ENCODE data around the gene CRYGA.

DNA sequence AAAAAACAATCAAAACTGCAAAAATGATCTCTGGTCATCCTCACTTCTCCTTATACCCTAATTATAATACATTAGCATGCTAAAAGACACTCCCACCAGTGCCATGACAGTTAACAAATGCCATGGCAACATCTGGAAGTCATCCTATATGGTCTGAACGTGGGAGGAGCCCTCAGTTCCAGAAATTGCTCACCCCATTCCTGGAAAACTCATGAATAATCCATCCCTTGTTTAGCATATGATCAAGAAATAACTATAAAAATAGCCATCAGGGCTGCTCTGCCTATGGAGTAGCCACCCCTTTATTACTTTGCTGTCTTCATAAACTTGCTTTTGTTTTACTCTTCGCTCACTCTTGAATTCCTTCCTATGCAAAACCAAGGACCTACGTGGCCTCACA lies 32.1 kb upstream of the CRYGA start:
- TF ChIP-seq, protein P1, sequence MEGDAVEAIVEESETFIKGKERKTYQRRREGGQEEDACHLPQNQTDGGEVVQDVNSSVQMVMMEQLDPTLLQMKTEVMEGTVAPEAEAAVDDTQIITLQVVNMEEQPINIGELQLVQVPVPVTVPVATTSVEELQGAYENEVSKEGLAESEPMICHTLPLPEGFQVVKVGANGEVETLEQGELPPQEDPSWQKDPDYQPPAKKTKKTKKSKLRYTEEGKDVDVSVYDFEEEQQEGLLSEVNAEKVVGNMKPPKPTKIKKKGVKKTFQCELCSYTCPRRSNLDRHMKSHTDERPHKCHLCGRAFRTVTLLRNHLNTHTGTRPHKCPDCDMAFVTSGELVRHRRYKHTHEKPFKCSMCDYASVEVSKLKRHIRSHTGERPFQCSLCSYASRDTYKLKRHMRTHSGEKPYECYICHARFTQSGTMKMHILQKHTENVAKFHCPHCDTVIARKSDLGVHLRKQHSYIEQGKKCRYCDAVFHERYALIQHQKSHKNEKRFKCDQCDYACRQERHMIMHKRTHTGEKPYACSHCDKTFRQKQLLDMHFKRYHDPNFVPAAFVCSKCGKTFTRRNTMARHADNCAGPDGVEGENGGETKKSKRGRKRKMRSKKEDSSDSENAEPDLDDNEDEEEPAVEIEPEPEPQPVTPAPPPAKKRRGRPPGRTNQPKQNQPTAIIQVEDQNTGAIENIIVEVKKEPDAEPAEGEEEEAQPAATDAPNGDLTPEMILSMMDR (IDR thresholded peaks at IDR 0.05), result no peak
- TF ChIP-seq POLR2AphosphoS5 (IDR thresholded peaks at IDR 0.05), result no peak

Measured in suprapubic skin (tissue), 3 donors.